CD4-positive, alpha-beta T cell (primary cell): ENCODE results near the gene AFF2. TPM values are rescaled to one million over a fixed set of nuclear protein-coding genes. Genes with fewer than 3 reads are reported as not detected.

Experiments
- ATAC-seq: fragments of 200-7000 bp; cut with Tn5 transposase; one replicate; pipeline ENCODE4 v1.10.0; 2022; ENCODE audit warnings: mild to moderate bottlenecking; ENCODE audit not compliant: poor library complexity
- CTCF ChIA-PET: fragments of 350-600 bp; sonication (Branson Sonifier 250); formaldehyde crosslinking; loops from one replicate; lab custom pipeline; 2021; ENCODE audit warnings: antibody characterized with exemption, inconsistent platforms; lab: Charles Lee
- POLR2A ChIA-PET: fragments of 350-600 bp; sonication (Branson Sonifier 250); formaldehyde crosslinking; loops from one replicate; lab custom pipeline; 2021; ENCODE audit warnings: antibody characterized with exemption, inconsistent platforms; lab: Charles Lee
- DNase-seq, 14 experiments: peaks; one replicate each; pipeline ENCODE4 v3.0.0-alpha.2; 2013 to 2020; ENCODE audit warnings: mixed read lengths in 2 of 14
- H3K27ac ChIP-seq, 2 donors: one replicate each; pipeline versions ENCODE4 v1.5.1 to v1.7.0; 2013; ENCODE audit warnings: low read length in 2 of 2, low read depth in 1 of 2, mild to moderate bottlenecking in 1 of 2
- H3K27me3 ChIP-seq, 2 experiments: 1 replicate in 1 of 2; 2 replicates in 1 of 2; pipeline versions ENCODE4 v1.6.1 to v1.7.0; 2013; ENCODE audit warnings: low read length in 2 of 2, control low read depth in 1 of 2, mild to moderate bottlenecking in 1 of 2, moderate library complexity in 1 of 2; ENCODE audit not compliant: insufficient read depth in 2 of 2, control insufficient read depth in 1 of 2
- H3K36me3 ChIP-seq: one replicate; pipeline ENCODE4 v1.6.1; 2013; ENCODE audit warnings: low read length, control low read depth; ENCODE audit not compliant: insufficient read depth
- H3K4me1 ChIP-seq: one replicate; pipeline ENCODE4 v1.6.1; 2013; ENCODE audit warnings: low read length, control low read depth; ENCODE audit not compliant: insufficient read depth
- H3K4me3 ChIP-seq: one replicate; pipeline ENCODE4 v1.5.1; 2013; ENCODE audit warnings: mild to moderate bottlenecking, low read length, moderate library complexity
- H3K9me3 ChIP-seq, 2 experiments: 1 replicate in 1 of 2; 2 replicates in 1 of 2; pipeline versions ENCODE4 v1.6.1 to v1.7.0; 2013; ENCODE audit warnings: low read length in 2 of 2, mild to moderate bottlenecking in 2 of 2, control low read depth in 1 of 2, moderate library complexity in 1 of 2; ENCODE audit not compliant: control insufficient read depth in 1 of 2, insufficient read depth in 1 of 2
- H3K27ac Mint-ChIP-seq: one replicate; pipeline ENCODE4 v1.8.0; 2020; ENCODE audit warnings: mixed read lengths
- H3K27me3 Mint-ChIP-seq: one replicate; pipeline ENCODE4 v1.8.0; 2021; ENCODE audit warnings: mixed read lengths
- H3K36me3 Mint-ChIP-seq: one replicate; pipeline ENCODE4 v1.8.0; 2021; ENCODE audit warnings: low read depth, mixed read lengths
- H3K4me1 Mint-ChIP-seq: one replicate; pipeline ENCODE4 v1.8.0; 2021; ENCODE audit warnings: low read depth, mixed read lengths
- H3K4me3 Mint-ChIP-seq: one replicate; pipeline ENCODE4 v1.8.0; 2020; ENCODE audit warnings: mild to moderate bottlenecking, mixed read lengths
- H3K9me3 Mint-ChIP-seq: one replicate; pipeline ENCODE4 v1.8.0; 2020; ENCODE audit warnings: mixed read lengths
- CTCF ChIP-seq: fragments of 200-600 bp; IDR thresholded peaks from one replicate; pipeline ENCODE4 v1.8.0; 2022; ENCODE audit warnings: antibody characterized with exemption, mild to moderate bottlenecking
- intact Hi-C, 2 experiments: fragments of 100-400 bp; cut with DNase I in 1 of 2; cut with micrococcal nuclease in 1 of 2; formaldehyde crosslinking; loops; one replicate each; pipeline versions ENCODE4 v1.15.1 to v1.9.0; 2023 to 2025; cut with DNase I, micrococcal nuclease
- total RNA-seq, 174 experiments: library from RNA in 2 of 174; stranded (reverse) in 2 of 174; gene quantifications; one replicate each; pipeline ENCODE4 v1.2.3 and lab custom pipeline; 2021 to 2026

AFF2 gene
- total RNA-seq, 2 experiments from 2014 or later = 5.9 to 6.2 TPM

GRCh38 chrX:148593146-148593545 is 92.7 kb downstream of the AFF2 start:
- intact Hi-C loops = no loop called here
- ChIA-PET CTCF (no interaction called here), POLR2A (no interaction called here)
- H3K9me3 ChIP-seq = no peaks in the 10 kb centered on the region
- H3K27ac ChIP-seq = no peak overlapping the region
- no peaks in the 10 kb centered on the region for H3K27me3 ChIP-seq
- Mint-ChIP-seq H3K36me3 (no peaks in the 10 kb centered on the region), H3K27me3 (no peaks in the 10 kb centered on the region), H3K27ac (no peak overlapping the region), H3K9me3 (no peaks in the 10 kb centered on the region), H3K4me3 (no peak overlapping the region), H3K4me1 (no peaks in the 10 kb centered on the region)
- DNase-seq (no peak), ATAC-seq (no peak)
- no peaks in the 10 kb centered on the region for H3K4me1 ChIP-seq
- no peak for TF ChIP-seq CTCF
- no peaks in the 10 kb centered on the region for H3K36me3 ChIP-seq
- no peak overlapping the region for H3K4me3 ChIP-seq

GRCh38 chrX:148593987-148594386 is 93.6 kb downstream of the AFF2 start:
- no peak overlapping the region for H3K27ac Mint-ChIP-seq
- H3K36me3 Mint-ChIP-seq = no peaks in the 10 kb centered on the region
- Histone ChIP-seq H3K4me1 (no peaks in the 10 kb centered on the region), H3K27me3 (no peaks in the 10 kb centered on the region), H3K9me3 (no peaks in the 10 kb centered on the region), H3K36me3 (no peaks in the 10 kb centered on the region), H3K27ac (no peak overlapping the region), H3K4me3 (no peak overlapping the region)
- DNase-seq (no peak), ATAC-seq (no peak)
- H3K4me3 Mint-ChIP-seq = no peak overlapping the region
- H3K4me1 Mint-ChIP-seq = no peaks in the 10 kb centered on the region
- CTCF ChIA-PET = no interaction called here
- POLR2A ChIA-PET = no interaction called here
- intact Hi-C loops = no loop called here
- no peaks in the 10 kb centered on the region for H3K9me3 Mint-ChIP-seq
- H3K27me3 Mint-ChIP-seq = no peaks in the 10 kb centered on the region
- TF ChIP-seq CTCF = no peak

- POLR2A ChIA-PET = no interaction called here
- no peaks in the 10 kb centered on the region for H3K4me1 ChIP-seq
- H3K4me1 Mint-ChIP-seq = no peaks in the 10 kb centered on the region
- H3K27ac ChIP-seq = no peak overlapping the region
- no peak for DNase-seq
- H3K27ac Mint-ChIP-seq = no peak overlapping the region
- H3K4me3 Mint-ChIP-seq = no peak overlapping the region
- no peaks in the 10 kb centered on the region for H3K36me3 Mint-ChIP-seq
- no peak for ATAC-seq
- H3K27me3 Mint-ChIP-seq = no peaks in the 10 kb centered on the region
- H3K4me3 ChIP-seq = no peak overlapping the region
- H3K36me3 ChIP-seq = no peaks in the 10 kb centered on the region
- CTCF ChIA-PET = no interaction called here
- no peaks in the 10 kb centered on the region for H3K9me3 ChIP-seq
- TF ChIP-seq CTCF = no peak
- intact Hi-C loops = no loop called here
- no peaks in the 10 kb centered on the region for H3K9me3 Mint-ChIP-seq
- no peaks in the 10 kb centered on the region for H3K27me3 ChIP-seq
Measured at GRCh38 chrX:148599404-148599803, 99.0 kb downstream of the AFF2 start.
